ENCODE results near the gene STEAP3. TPM values are rescaled to one million over a fixed set of nuclear protein-coding genes. Genes with fewer than 3 reads are reported as not detected.

STEAP3 gene
- total RNA-seq, 1 experiment from 2014 or later: 15.4 TPM

DNA sequence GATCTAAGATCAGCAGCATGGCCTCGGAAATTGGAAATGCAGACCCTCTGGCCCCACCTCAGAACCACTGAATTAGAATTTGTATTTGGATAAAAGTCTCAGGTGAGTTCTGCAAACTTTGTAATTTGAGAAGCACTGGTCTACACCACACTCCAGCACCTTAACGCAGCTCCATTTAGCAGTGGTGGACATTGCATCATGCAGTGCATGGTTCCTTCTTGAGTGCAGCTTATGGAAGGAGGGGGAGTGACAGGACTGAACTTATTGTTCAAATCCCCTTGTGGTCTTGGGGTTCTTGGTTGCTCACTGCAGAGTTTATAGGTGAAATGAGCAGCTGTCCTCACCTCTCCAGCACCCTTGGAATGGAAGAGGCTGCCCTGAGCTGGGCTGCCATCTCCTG is 17.4 kb upstream of the STEAP3 start:
- no CpG with 5 or more reads among the region's 2 CpGs for WGBS (ENCODE audit: extremely low coverage, insufficient read length, low lambda C conversion rate)
- no peaks in the 10 kb centered on the region for H3K9me3 Mint-ChIP-seq
- no peak overlapping the region for H2AFZ ChIP-seq (ENCODE audit: low read length)

More for the DNA sequence above, 17.4 kb upstream of the STEAP3 start:
- Mint-ChIP-seq H3K27ac (no peak overlapping the region), H3K27me3 (ENCODE audit: low read depth) (peaks cover 3% of the 10 kb centered on the region), H3K4me3 (no peak overlapping the region), H3K36me3 (ENCODE audit: insufficient read depth in 1 of 3, low read depth in 3 of 3) (no peaks in the 10 kb centered on the region), H3K4me1 (peaks cover 6 to 12% of the 10 kb centered on the region in 2 experiments)
- Histone ChIP-seq H2BK12ac (ENCODE audit: insufficient read length, low read depth, low read length) (no peak overlapping the region), H4K5ac (ENCODE audit: insufficient read length, low read depth, low read length) (no peak overlapping the region), H3K4me2 (ENCODE audit: insufficient read depth, insufficient read length, low read length) (no peak overlapping the region), H3K79me1 (ENCODE audit: insufficient read depth, low read depth, low read length, poor library complexity, severe bottlenecking) (no peaks in the 10 kb centered on the region), H3K23me2 (ENCODE audit: insufficient read length, low read depth, low read length, poor library complexity, severe bottlenecking) (no peaks in the 10 kb centered on the region), H3T11ph (ENCODE audit: low read length) (no peak overlapping the region), H2BK5ac (ENCODE audit: insufficient read length, low read length) (no peak overlapping the region), H3K79me2 (ENCODE audit: insufficient read depth, low read length) (no peaks in the 10 kb centered on the region), H2AK5ac (ENCODE audit: insufficient read length, low read length) (no peak overlapping the region), H3K27ac (ENCODE audit: insufficient read length, low read depth, low read length) (no peak overlapping the region), H4K8ac (replicated peaks; ENCODE audit: insufficient read length, low read depth, low read length) (no peak overlapping the region), H3K9me3 (ENCODE audit: control insufficient read depth, low read depth, low read length) (no peaks in the 10 kb centered on the region), H3K9ac (ENCODE audit: extremely low read depth, insufficient read length, low read length) (no peak overlapping the region), H3K56ac (ENCODE audit: insufficient read length, low read depth, low read length) (no peak overlapping the region), H3K4ac (ENCODE audit: low read depth, low read length) (no peak overlapping the region), H4K20me1 (ENCODE audit: control insufficient read depth, insufficient read depth, insufficient read length) (no peaks in the 10 kb centered on the region), H4K91ac (ENCODE audit: insufficient read length, low read depth, low read length) (no peak overlapping the region), H2BK20ac (ENCODE audit: low read depth, low read length, poor library complexity, severe bottlenecking) (no peak overlapping the region), H3K23ac (ENCODE audit: insufficient read length, low read depth, low read length) (no peak overlapping the region), H3K18ac (ENCODE audit: insufficient read length, low read depth, low read length) (no peak overlapping the region), H3K14ac (ENCODE audit: insufficient read depth, low read length) (no peak overlapping the region), H2BK120ac (ENCODE audit: low read depth, low read length, poor library complexity, severe bottlenecking) (no peak overlapping the region), H3K4me1 (ENCODE audit: insufficient read depth, low read length) (peaks cover 2% of the 10 kb centered on the region), H3K27me3 (ENCODE audit: insufficient read depth, low read length) (no peaks in the 10 kb centered on the region), H2BK15ac (ENCODE audit: low read depth, low read length) (no peak overlapping the region)
- TF ChIP-seq, protein P1, sequence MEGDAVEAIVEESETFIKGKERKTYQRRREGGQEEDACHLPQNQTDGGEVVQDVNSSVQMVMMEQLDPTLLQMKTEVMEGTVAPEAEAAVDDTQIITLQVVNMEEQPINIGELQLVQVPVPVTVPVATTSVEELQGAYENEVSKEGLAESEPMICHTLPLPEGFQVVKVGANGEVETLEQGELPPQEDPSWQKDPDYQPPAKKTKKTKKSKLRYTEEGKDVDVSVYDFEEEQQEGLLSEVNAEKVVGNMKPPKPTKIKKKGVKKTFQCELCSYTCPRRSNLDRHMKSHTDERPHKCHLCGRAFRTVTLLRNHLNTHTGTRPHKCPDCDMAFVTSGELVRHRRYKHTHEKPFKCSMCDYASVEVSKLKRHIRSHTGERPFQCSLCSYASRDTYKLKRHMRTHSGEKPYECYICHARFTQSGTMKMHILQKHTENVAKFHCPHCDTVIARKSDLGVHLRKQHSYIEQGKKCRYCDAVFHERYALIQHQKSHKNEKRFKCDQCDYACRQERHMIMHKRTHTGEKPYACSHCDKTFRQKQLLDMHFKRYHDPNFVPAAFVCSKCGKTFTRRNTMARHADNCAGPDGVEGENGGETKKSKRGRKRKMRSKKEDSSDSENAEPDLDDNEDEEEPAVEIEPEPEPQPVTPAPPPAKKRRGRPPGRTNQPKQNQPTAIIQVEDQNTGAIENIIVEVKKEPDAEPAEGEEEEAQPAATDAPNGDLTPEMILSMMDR (conservative IDR thresholded peaks at IDR 0.05): no peak
- no peak for DNase-seq
